Fibroblast of mammary gland (primary cell): Measurements from ENCODE around the gene C5AR2.
"Not testable (repeated sequence)": the region's sequence is repeated elsewhere in the genome, so short reads cannot be mapped to it uniquely, and the experiment has no call there.

Source experiments
- DNase-seq: peaks from one replicate; pipeline ENCODE4 v3.0.0-alpha.2; 2010; ENCODE audit warnings: low read depth
- H3K4me3 ChIP-seq: 2 replicates; pipeline ENCODE4 v1.5.1; 2011; ENCODE audit warnings: low read depth, mild to moderate bottlenecking, low read length, moderate library complexity; ENCODE audit not compliant: control insufficient read depth
- CTCF ChIP-seq: conservative IDR thresholded peaks from 2 replicates; pipeline ENCODE4 v1.5.1; 2011; ENCODE audit warnings: low read depth, low read length, inconsistent platforms; ENCODE audit not compliant: control insufficient read depth, insufficient read depth

C5AR2 gene

DNA sequence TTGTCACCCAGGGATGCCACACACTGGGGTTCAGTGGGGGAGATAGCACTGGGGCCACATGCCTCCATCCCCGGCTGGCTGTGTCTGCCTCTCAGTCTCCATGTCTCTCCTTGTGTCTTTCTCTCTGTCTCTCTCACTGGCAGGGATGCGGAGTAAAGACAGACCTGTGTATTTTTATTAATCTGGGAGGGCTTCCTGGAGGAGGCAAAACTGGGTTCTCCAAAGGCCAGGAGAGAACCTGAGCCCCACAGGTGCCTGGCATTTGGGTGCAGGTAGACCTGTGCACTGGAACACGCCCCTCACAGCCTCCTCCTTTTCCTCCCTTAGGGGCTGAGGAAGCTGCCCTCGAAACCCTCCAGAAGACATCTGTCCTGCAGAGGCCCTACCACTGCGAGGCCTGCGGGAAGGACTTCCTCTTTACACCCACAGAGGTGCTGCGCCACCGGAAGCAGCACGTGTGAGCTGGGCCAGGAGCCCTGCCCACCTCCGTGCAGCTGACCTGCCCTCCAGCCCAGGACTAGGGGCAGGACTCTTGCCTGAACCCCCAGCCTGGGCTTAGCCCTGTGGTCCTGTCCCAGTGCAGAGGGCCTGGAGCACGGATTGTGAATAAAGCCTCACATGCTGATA lies 49.8 kb downstream of the C5AR2 start:
- H3K4me3 ChIP-seq, result no peak overlapping the region
- TF ChIP-seq CTCF, result no peak
- no peak for DNase-seq

GRCh38 chr19:47383890-47384289 lies 51.9 kb downstream of the C5AR2 start:
- not testable (repeated sequence) for DNase-seq, H3K4me3 ChIP-seq

- not testable (repeated sequence) for DNase-seq, H3K4me3 ChIP-seq
Observed at GRCh38 chr19:47384533-47384932, 52.6 kb downstream of the C5AR2 start.

- not testable (repeated sequence) for H3K4me3 ChIP-seq, DNase-seq
Observed at GRCh38 chr19:47386582-47386981, 54.6 kb downstream of the C5AR2 start.

- not testable (repeated sequence) for H3K4me3 ChIP-seq, DNase-seq
Observed at GRCh38 chr19:47387623-47388022, 55.6 kb downstream of the C5AR2 start.

DNA sequence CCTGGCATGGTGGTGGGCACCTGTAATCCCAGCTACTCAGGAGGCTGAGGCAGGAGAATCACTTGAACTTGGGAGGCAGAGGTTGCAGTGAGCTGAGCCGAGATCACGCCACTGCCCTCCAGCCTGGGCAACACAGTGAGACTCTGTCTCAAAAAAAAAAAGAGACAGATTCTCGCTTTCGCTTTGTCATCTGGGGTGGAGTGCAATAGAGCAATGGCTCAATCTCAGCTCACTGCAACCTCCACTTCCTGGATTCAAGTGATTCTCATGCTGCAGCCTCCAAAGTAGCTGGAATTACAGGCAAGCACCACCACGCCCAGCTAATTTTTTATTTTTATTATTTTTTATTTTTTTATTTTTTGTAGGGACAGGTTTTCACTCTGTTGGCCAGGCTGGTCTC lies 56.7 kb downstream of the C5AR2 start:
- not testable (repeated sequence) for DNase-seq, H3K4me3 ChIP-seq

GRCh38 chr19:47389150-47389556 lies 57.2 kb downstream of the C5AR2 start:
- DNase-seq, result no peak
- no peak overlapping the region for H3K4me3 ChIP-seq
- no peak for TF ChIP-seq CTCF

DNA sequence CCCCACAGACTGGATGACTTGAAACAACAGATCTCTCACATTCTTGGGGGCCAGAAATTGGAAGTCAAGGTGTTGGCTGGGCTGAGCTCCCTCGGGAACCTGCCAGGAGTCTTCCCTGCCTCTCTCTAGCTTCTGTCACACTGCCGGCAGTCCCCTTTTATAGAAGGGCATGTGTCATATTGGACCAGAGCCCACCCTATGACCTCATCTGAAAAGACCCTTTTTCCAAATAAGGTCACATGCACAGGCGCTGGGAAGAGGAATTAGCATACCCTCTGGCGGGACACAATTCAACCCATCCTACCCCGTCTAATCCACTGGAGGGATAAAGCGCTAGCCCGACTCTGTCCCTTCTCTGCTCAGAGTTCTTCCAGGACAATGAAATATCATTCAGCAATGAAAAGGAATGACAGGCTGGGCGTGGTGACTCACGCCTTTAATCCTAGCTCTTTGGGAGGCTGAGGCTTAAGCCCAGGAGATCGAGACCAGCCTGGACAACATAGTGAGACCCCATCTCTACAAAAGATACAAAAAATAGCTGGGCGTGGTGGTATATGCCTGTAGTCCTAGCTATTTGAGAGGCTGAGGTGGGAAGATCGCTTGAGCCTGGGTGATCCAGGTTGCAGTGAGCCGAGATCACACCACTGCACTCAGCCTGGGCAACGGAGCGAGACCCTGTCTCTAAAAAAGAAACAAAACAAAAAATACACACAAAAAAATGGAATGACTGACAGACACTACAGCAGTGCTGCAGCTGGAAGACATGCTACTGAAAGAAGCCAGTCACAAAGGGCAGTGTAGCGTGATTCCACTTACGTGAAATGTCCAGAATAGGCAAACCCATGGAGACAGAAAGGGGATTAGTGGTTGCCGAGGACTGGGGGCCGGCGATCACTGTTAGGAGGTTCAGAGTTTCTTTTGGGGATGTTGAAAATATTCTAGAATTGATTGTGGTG lies 58.8 kb downstream of the C5AR2 start:
- no peak overlapping the region for H3K4me3 ChIP-seq
- no peak for DNase-seq
- TF ChIP-seq CTCF, result no peak

GRCh38 chr19:47391510-47392223 lies 59.7 kb downstream of the C5AR2 start:
- DNase-seq, result peak; percentile 72
- H3K4me3 ChIP-seq, result no peak overlapping the region
- TF ChIP-seq CTCF, result peak; percentile 89
